ENCODE measurements around the gene RASA4B. TPM values are rescaled to one million over a fixed set of nuclear protein-coding genes. Genes with fewer than 3 reads are reported as not detected.

The RASA4B gene
- total RNA-seq: 10 to 100 TPM; 14.1 TPM

GRCh38 chr7:102517550-102518147, at the start of gene RASA4B:
Gene RASA4B, minus strand, starts transcription at chr7:102517777. Its CDS starts 67 bp downstream, at chr7:102517710.

GRCh38 chr7:102550808-102551422, 33.3 kb upstream of the RASA4B start, which contains the start of gene SPDYE2:
Gene SPDYE2, plus strand, starts transcription at chr7:102551226. Its CDS starts 2,030 bp downstream, at chr7:102553256.

GRCh38 chr7:102543596-102543995, 26.0 kb upstream of the RASA4B start, which contains the start of gene UPK3BL2:
Gene UPK3BL2, minus strand, starts transcription at chr7:102543696. Its CDS starts 60 bp downstream, at chr7:102543636.

GRCh38 chr7:102478314-102479208, 39.0 kb downstream of the RASA4B start, which contains the start of gene POLR2J:
Gene POLR2J, minus strand, starts transcription at chr7:102478922. Its CDS starts 62 bp downstream, at chr7:102478860.

GRCh38 chr7:102464577-102465280, 52.8 kb downstream of the RASA4B start, which contains the start of the genes ALKBH4 and LRWD1:
Gene ALKBH4, minus strand, starts transcription at chr7:102464863. Its CDS starts 27 bp downstream, at chr7:102464836.
Gene LRWD1, plus strand, starts transcription at chr7:102464984. Its CDS starts 97 bp downstream, at chr7:102465081.

GRCh38 chr7:102433219-102434038, 84.1 kb downstream of the RASA4B start, which contains the start of gene ORAI2:
Gene ORAI2, plus strand, starts transcription at chr7:102433575. Its CDS starts 5,382 bp downstream, at chr7:102438957.

Small RNA genes lying within 50 kb of the gene (microRNA-seq; reads per million reads assigned to microRNA genes)
- gene MIR4467 (ENCODE audit: borderline microRNAs expressed, borderline replicate concordance) (0.63 reads per million), gene MIR5090 (ENCODE audit: borderline microRNAs expressed, borderline replicate concordance) (2.5 reads per million, percentile 9 among the genes with 10 or more reads in this experiment)

Other genes starting within 250 kb of the RASA4B start
- gene SH2B2, start 230.9 kb downstream of the RASA4B start, total RNA-seq: 1 to 10 TPM in 1 of 2 experiments, under 1 TPM in 1; 0.86 to 1.4 TPM
- gene SPDYE6, start 161.3 kb downstream of the RASA4B start, total RNA-seq: not detected
- 10 to 100 TPM; 28.5 to 33.3 TPM for gene PRKRIP1, start 121.4 kb downstream of the RASA4B start, total RNA-seq
- gene ORAI2, start 84.2 kb downstream of the RASA4B start, total RNA-seq: 10 to 100 TPM; 66.4 to 68.0 TPM
- 10 to 100 TPM; 11.5 to 12.1 TPM for gene ALKBH4, start 52.9 kb downstream of the RASA4B start, total RNA-seq
- 10 to 100 TPM; 15.8 TPM for gene LRWD1, start 52.8 kb downstream of the RASA4B start, total RNA-seq
- 10 to 100 TPM; 41.6 to 45.4 TPM for gene POLR2J, start 38.9 kb downstream of the RASA4B start, total RNA-seq
- gene UPK3BL2, start 25.9 kb upstream of the RASA4B start, total RNA-seq: 10 to 100 TPM; 15.7 to 15.9 TPM
- gene SPDYE2, start 33.4 kb upstream of the RASA4B start, total RNA-seq: under 1 TPM; 0.15 to 0.19 TPM
- gene POLR2J3, start 54.8 kb upstream of the RASA4B start, total RNA-seq: 10 to 100 TPM; 33.3 to 37.4 TPM
- gene RASA4, start 99.0 kb upstream of the RASA4B start, total RNA-seq: 10 to 100 TPM; 36.1 to 37.2 TPM
- 10 to 100 TPM; 16.3 to 19.0 TPM for gene UPK3BL1, start 125.0 kb upstream of the RASA4B start, total RNA-seq
- gene SPDYE2B, start 132.5 kb upstream of the RASA4B start, total RNA-seq: not detected
- 10 to 100 TPM; 12.5 to 13.4 TPM for gene POLR2J2, start 153.9 kb upstream of the RASA4B start, total RNA-seq
- 1 to 10 TPM; 6.5 to 8.5 TPM for gene FAM185A, start 231.2 kb upstream of the RASA4B start, total RNA-seq